Endothelial cell of umbilical vein (primary cell): ENCODE results near the gene KIAA0930. TPM values are rescaled to one million over a fixed set of nuclear protein-coding genes. Genes with fewer than 3 reads are reported as not detected.
"Not testable (repeated sequence)": the region's sequence is repeated elsewhere in the genome, so short reads cannot be mapped to it uniquely, and the experiment has no call there.

Source experiments
- BruUV-seq: library from RNA; stranded (reverse); fragments of 400-500 nt; replicated peaks from 2 replicates; lab custom pipeline; 2021; lab: Mats Ljungman, UMichigan
- CTCF ChIA-PET: fragments of 300-600, 350-600 bp; sonication (Branson Sonifier 250); formaldehyde crosslinking; loops from one replicate; lab custom pipeline; 2021; ENCODE audit warnings: antibody characterized with exemption, inconsistent platforms; lab: Charles Lee
- POLR2A ChIA-PET: fragments of 300-600, 350-600 bp; sonication (Branson Sonifier 250); formaldehyde crosslinking; loops from one replicate; lab custom pipeline; 2021; ENCODE audit warnings: antibody characterized with exemption, inconsistent platforms; lab: Charles Lee
- DNase-seq: peaks from one replicate; pipeline ENCODE4 v3.0.0-alpha.2; 2011; ENCODE audit warnings: low read depth, low spot score
- FAIRE-seq: peaks from 2 replicates; lab custom pipeline; 2011; peaks lifted over from hg19 to GRCh38; lab: Jason Lieb, UNC
- H2AFZ ChIP-seq: 2 replicates; pipeline ENCODE4 v1.6.0; 2012; ENCODE audit warnings: low read depth, low read length, control low read depth, inconsistent platforms
- H3K27ac ChIP-seq: 2 replicates; pipeline ENCODE4 v1.5.1; 2011; ENCODE audit warnings: low read depth, mild to moderate bottlenecking, control low read depth, low read length, moderate library complexity; ENCODE audit not compliant: insufficient read depth
- H3K27me3 ChIP-seq, 2 experiments: 2 replicates each; pipeline versions ENCODE4 v1.6.0 to v1.6.1; 2011; ENCODE audit warnings: low read length in 2 of 2, mixed read lengths in 1 of 2; ENCODE audit not compliant: control insufficient read depth in 2 of 2, insufficient read depth in 2 of 2
- H3K36me3 ChIP-seq, 2 experiments: 2 replicates in 1 of 2; 3 replicates in 1 of 2; pipeline ENCODE4 v1.5.1; 2011; ENCODE audit warnings: low read length in 2 of 2, mild to moderate bottlenecking in 1 of 2, moderate library complexity in 1 of 2; ENCODE audit not compliant: control insufficient read depth in 2 of 2, insufficient read depth in 2 of 2; ENCODE audit errors: extremely low read depth in 1 of 2
- H3K4me1 ChIP-seq: 3 replicates; pipeline ENCODE4 v1.5.1; 2011; ENCODE audit warnings: mild to moderate bottlenecking, low read length; ENCODE audit not compliant: control insufficient read depth, insufficient read depth; ENCODE audit errors: extremely low read depth
- H3K4me2 ChIP-seq: 2 replicates; pipeline ENCODE4 v1.6.1; 2011; ENCODE audit warnings: low read length, control low read depth, mixed read lengths; ENCODE audit not compliant: insufficient read depth
- H3K4me3 ChIP-seq, 3 experiments: fragments of 200-600 bp in 1 of 3; sonication (generic), shearing (Covaris generic) in 1 of 3; replicated peaks in 1 of 3; 2 replicates each; pipeline ENCODE4 v1.5.1; 2011 to 2016; ENCODE audit warnings: control low read depth in 3 of 3, low read length in 3 of 3, mild to moderate bottlenecking in 2 of 3, inconsistent platforms in 1 of 3, low read depth in 1 of 3, moderate library complexity in 1 of 3; ENCODE audit not compliant: insufficient read depth in 1 of 3
- H3K79me2 ChIP-seq: 2 replicates; pipeline ENCODE4 v1.6.0; 2012; ENCODE audit warnings: low read length, inconsistent platforms; ENCODE audit not compliant: control insufficient read depth, insufficient read depth
- H3K9ac ChIP-seq: replicated peaks from 2 replicates; pipeline ENCODE3; 2011; ENCODE audit warnings: low read length, control low read depth; ENCODE audit not compliant: insufficient read depth; ENCODE audit errors: extremely low read depth
- H3K9me1 ChIP-seq: replicated peaks from 3 replicates; pipeline ENCODE4 v1.6.0; 2011; ENCODE audit warnings: mild to moderate bottlenecking, low read length; ENCODE audit not compliant: control insufficient read depth, insufficient read depth; ENCODE audit errors: extremely low read depth
- H3K9me3 ChIP-seq: replicated peaks from 2 replicates; pipeline ENCODE4 v1.5.1; 2012; ENCODE audit warnings: low read length, inconsistent platforms; ENCODE audit not compliant: control insufficient read depth, insufficient read depth
- H4K20me1 ChIP-seq: replicated peaks from 2 replicates; pipeline ENCODE3; 2011; ENCODE audit warnings: mild to moderate bottlenecking, low read length; ENCODE audit not compliant: control insufficient read depth, insufficient read depth; ENCODE audit errors: extremely low read depth
- CTCF ChIP-seq, 2 donors: IDR thresholded peaks; 1 replicate in 1 of 2; 2 replicates in 1 of 2; pipeline ENCODE4 v1.5.1; 2011; ENCODE audit warnings: low read length in 2 of 2, mild to moderate bottlenecking in 2 of 2, moderate library complexity in 2 of 2, control low read depth in 1 of 2, inconsistent platforms in 1 of 2, low read depth in 1 of 2; ENCODE audit not compliant: insufficient read depth in 1 of 2; ENCODE audit errors: extremely low read depth in 1 of 2
- EZH2 ChIP-seq: IDR thresholded peaks from 2 replicates; pipeline ENCODE4 v1.6.1; 2012; ENCODE audit warnings: borderline replicate concordance, low read depth, mild to moderate bottlenecking, moderate library complexity, low read length, inconsistent platforms; ENCODE audit not compliant: severe bottlenecking
- FOS ChIP-seq: IDR thresholded peaks from 2 replicates; pipeline ENCODE4 v1.6.1; 2011; ENCODE audit warnings: mild to moderate bottlenecking, low read length, moderate library complexity, borderline replicate concordance; ENCODE audit not compliant: insufficient read depth
- GATA2 ChIP-seq: IDR thresholded peaks from 2 replicates; pipeline ENCODE4 v1.7.0; 2011; ENCODE audit warnings: low read depth, mild to moderate bottlenecking, moderate library complexity, mixed read lengths, low read length; ENCODE audit not compliant: insufficient read length, insufficient read depth
- JUN ChIP-seq: IDR thresholded peaks from 2 replicates; pipeline ENCODE4 v1.6.1; 2011; ENCODE audit warnings: borderline replicate concordance, low read depth; ENCODE audit not compliant: insufficient read length, insufficient read depth
- MYC ChIP-seq: IDR thresholded peaks from one replicate; pipeline ENCODE4 v1.6.1; 2011; ENCODE audit warnings: mild to moderate bottlenecking, low read depth, low read length
- POLR2A ChIP-seq: IDR thresholded peaks from 2 replicates; pipeline ENCODE4 v1.6.1; 2012; ENCODE audit warnings: low read depth, mild to moderate bottlenecking, control low read depth, low read length
- POLR2AphosphoS5 ChIP-seq: IDR thresholded peaks from 2 replicates; pipeline ENCODE4 v1.6.1; 2012; ENCODE audit warnings: low read depth, mild to moderate bottlenecking, control low read depth, low read length, moderate library complexity; ENCODE audit not compliant: insufficient read depth
- dilution Hi-C: fragments of 300-500 bp; cut with MboI; formaldehyde crosslinking; loops from one replicate; pipeline ENCODE4 v1.15.0; 2019; ENCODE audit warnings: low sequenced_read_pairs; ENCODE audit not compliant: extremely low pct_ligation_motif_present
- intact Hi-C: fragments of 100-400 bp; cut with micrococcal nuclease; formaldehyde crosslinking; loops from one replicate; pipeline ENCODE4 v1.10.0; 2022
- polyA plus RNA-seq, 4 experiments: library from polyadenylated mRNA; depleted of rRNA in 3 of 4; stranded (reverse) in 3 of 4; unstranded in 1 of 4; fragments of >200 nt; gene quantifications; 2 replicates each; pipeline versions ENCODE4 v1.2.1 to v1.2.3, GENCODE V29; 2011 to 2012; ENCODE audit warnings: missing spikeins in 1 of 4
- total RNA-seq: library from RNA; stranded (reverse); gene quantifications from 2 replicates; pipeline ENCODE4 v1.2.3, GENCODE V29; 2021
- TF ChIP-seq, protein P1 (sequence below): IDR thresholded peaks from 2 replicates; pipeline ENCODE4 v1.6.1; 2011; ENCODE audit not compliant: insufficient read depth, insufficient read length

The KIAA0930 gene
- total and polyA plus RNA-seq, 2 donors (not counting 3 experiments of a cell fraction or from before 2014, with no cell fraction given), result 37.9 to 53.6 TPM

GRCh38 chr22:45259754-45260394 lies 19.2 kb upstream of the KIAA0930 start:
- dilution Hi-C loops, result no loop called here

GRCh38 chr22:45257941-45258340 lies 17.2 kb upstream of the KIAA0930 start:
- H3K4me1 ChIP-seq, H3K27ac ChIP-seq, DNase-seq, POLR2A ChIA-PET, FAIRE-seq, H3K4me2 ChIP-seq, H3K9me3 ChIP-seq, H3K79me2 ChIP-seq, dilution Hi-C loops, H3K4me3 ChIP-seq, H3K9me1 ChIP-seq, H3K9ac ChIP-seq, H2AFZ ChIP-seq, H3K36me3 ChIP-seq, H4K20me1 ChIP-seq, CTCF ChIA-PET, H3K27me3 ChIP-seq, intact Hi-C loops, BruUV-seq: not testable (repeated sequence)

More at GRCh38 chr22:45259754-45260394, 19.2 kb upstream of the KIAA0930 start:
- intact Hi-C loops, result loop anchor here (5.0 kb wide), 1 partner anchor 98 kb away; the partner anchor contains the start of gene NUP50
- no peaks in the 10 kb centered on the region for H3K4me1 ChIP-seq
- H3K4me3 ChIP-seq, result no peak overlapping the region
- H3K79me2 ChIP-seq, result no peaks in the 10 kb centered on the region
- H3K36me3 ChIP-seq, result no peaks in the 10 kb centered on the region
- H3K9me1 ChIP-seq, result no peaks in the 10 kb centered on the region
- TF ChIP-seq EZH2 (no peak), FOS (no peak), POLR2A (no peak), GATA2 (no peak), MYC (no peak), JUN (no peak), POLR2AphosphoS5 (no peak), CTCF (IDR thresholded peaks at IDR 0.05; ENCODE audit: extremely low read depth in 1 of 2, insufficient read depth in 1 of 2, low read depth in 1 of 2, low read length in 2 of 2) (no peak)
- TF ChIP-seq, protein P1, sequence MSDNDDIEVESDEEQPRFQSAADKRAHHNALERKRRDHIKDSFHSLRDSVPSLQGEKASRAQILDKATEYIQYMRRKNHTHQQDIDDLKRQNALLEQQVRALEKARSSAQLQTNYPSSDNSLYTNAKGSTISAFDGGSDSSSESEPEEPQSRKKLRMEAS, result no peak
- no peaks in the 10 kb centered on the region for H4K20me1 ChIP-seq
- no peak overlapping the region for H3K27ac ChIP-seq
- no peaks in the 10 kb centered on the region for H3K9me3 ChIP-seq
- H3K4me2 ChIP-seq, result no peak overlapping the region
- ChIA-PET POLR2A (no interaction called here), CTCF (no interaction called here)
- FAIRE-seq (no peak), DNase-seq (no peak)
- no peak overlapping the region for H3K9ac ChIP-seq
- BruUV-seq, result no TSS peak
- no peak overlapping the region for H2AFZ ChIP-seq
- H3K27me3 ChIP-seq, result no peaks in the 10 kb centered on the region
